Activated naive CD4-positive, alpha-beta T cell treated with anti-CD3 and anti-CD28 coated beads, Interleukin-2, amount 50 U/mL, for 24 hours (primary cell): Measurements from ENCODE around the gene NF1.

Source experiments
- H3K27ac Mint-ChIP-seq: one replicate; pipeline ENCODE4 v1.8.0; 2021; ENCODE audit warnings: mild to moderate bottlenecking, mixed read lengths
- H3K27me3 Mint-ChIP-seq: one replicate; pipeline ENCODE4 v1.8.0; 2021; ENCODE audit warnings: mixed read lengths
- H3K36me3 Mint-ChIP-seq: one replicate; pipeline ENCODE4 v1.8.0; 2021; ENCODE audit warnings: mixed read lengths
- H3K4me1 Mint-ChIP-seq: one replicate; pipeline ENCODE4 v1.8.0; 2021; ENCODE audit warnings: mixed read lengths
- H3K4me3 Mint-ChIP-seq: one replicate; pipeline ENCODE4 v1.8.0; 2021; ENCODE audit warnings: mild to moderate bottlenecking, mixed read lengths
- H3K9me3 Mint-ChIP-seq: one replicate; pipeline ENCODE4 v1.8.0; 2021; ENCODE audit warnings: mixed read lengths

NF1 gene

GRCh38 chr17:31390748-31391495 lies 296.1 kb downstream of the NF1 start:
- Mint-ChIP-seq H3K9me3 (no peaks in the 10 kb centered on the region), H3K27me3 (peaks cover 35% of the 10 kb centered on the region), H3K36me3 (no peaks in the 10 kb centered on the region), H3K27ac (no peak overlapping the region), H3K4me1 (peaks cover 12% of the 10 kb centered on the region), H3K4me3 (peak overlapping the region; percentile 82)

- peaks cover 36% of the 10 kb centered on the region for H3K27me3 Mint-ChIP-seq
- no peak within 1 kb of the TSS for H3K27ac Mint-ChIP-seq
- no peaks in the 10 kb centered on the region for H3K36me3 Mint-ChIP-seq
Observed at GRCh38 chr17:31391496-31391949, 296.7 kb downstream of the NF1 start, which contains the start of gene RAB11FIP4. Gene RAB11FIP4, plus strand, starts transcription at chr17:31391675. Its CDS starts 178 bp downstream, at chr17:31391853.

GRCh38 chr17:31392002-31392855 lies 297.5 kb downstream of the NF1 start:
- no peak overlapping the region for H3K27ac Mint-ChIP-seq
- peaks cover 36% of the 10 kb centered on the region for H3K27me3 Mint-ChIP-seq
- peaks cover 12% of the 10 kb centered on the region for H3K4me1 Mint-ChIP-seq
- no peaks in the 10 kb centered on the region for H3K9me3 Mint-ChIP-seq
- H3K36me3 Mint-ChIP-seq = no peaks in the 10 kb centered on the region
- H3K4me3 Mint-ChIP-seq = peak overlapping the region; percentile 52

More at GRCh38 chr17:31391496-31391949, 296.7 kb downstream of the NF1 start, which contains the start of gene RAB11FIP4:
- Mint-ChIP-seq H3K9me3 (no peaks in the 10 kb centered on the region), H3K4me3 (peak within 1 kb of the TSS; percentile 82), H3K4me1 (peaks cover 12% of the 10 kb centered on the region)

- Mint-ChIP-seq H3K4me3 (peak overlapping the region; percentile 39), H3K27me3 (peaks cover 36% of the 10 kb centered on the region), H3K9me3 (no peaks in the 10 kb centered on the region), H3K27ac (no peak overlapping the region), H3K36me3 (no peaks in the 10 kb centered on the region), H3K4me1 (peaks cover 12% of the 10 kb centered on the region)
Observed at GRCh38 chr17:31392856-31393748, 298.3 kb downstream of the NF1 start.

GRCh38 chr17:31393749-31394146 lies 299.0 kb downstream of the NF1 start:
- peaks cover 12% of the 10 kb centered on the region for H3K4me1 Mint-ChIP-seq
- H3K4me3 Mint-ChIP-seq = peak overlapping the region; percentile 39
- H3K9me3 Mint-ChIP-seq = no peaks in the 10 kb centered on the region

GRCh38 chr17:31394544-31394943 lies 299.8 kb downstream of the NF1 start:
- Mint-ChIP-seq H3K4me1 (peaks cover 12% of the 10 kb centered on the region), H3K27me3 (peaks cover 36% of the 10 kb centered on the region), H3K27ac (peak overlapping the region; percentile 10), H3K9me3 (no peaks in the 10 kb centered on the region), H3K4me3 (peak overlapping the region; percentile 8), H3K36me3 (no peaks in the 10 kb centered on the region)

More at GRCh38 chr17:31393749-31394146, 299.0 kb downstream of the NF1 start:
- Mint-ChIP-seq H3K27me3 (peaks cover 36% of the 10 kb centered on the region), H3K27ac (no peak overlapping the region), H3K36me3 (no peaks in the 10 kb centered on the region)

GRCh38 chr17:31397256-31397939 lies 302.6 kb downstream of the NF1 start:
- H3K27me3 Mint-ChIP-seq = peaks cover 23% of the 10 kb centered on the region
- H3K36me3 Mint-ChIP-seq = no peaks in the 10 kb centered on the region
- H3K9me3 Mint-ChIP-seq = no peaks in the 10 kb centered on the region
- H3K4me1 Mint-ChIP-seq = peaks cover 3% of the 10 kb centered on the region
- no peak overlapping the region for H3K4me3 Mint-ChIP-seq
- H3K27ac Mint-ChIP-seq = no peak overlapping the region

- Mint-ChIP-seq H3K27ac (no peak overlapping the region), H3K9me3 (no peaks in the 10 kb centered on the region), H3K4me1 (no peaks in the 10 kb centered on the region), H3K4me3 (no peak overlapping the region), H3K27me3 (peaks cover 12% of the 10 kb centered on the region), H3K36me3 (no peaks in the 10 kb centered on the region)
Observed at GRCh38 chr17:31398381-31399311, 303.9 kb downstream of the NF1 start.

- Mint-ChIP-seq H3K9me3 (no peaks in the 10 kb centered on the region), H3K4me1 (no peaks in the 10 kb centered on the region), H3K27me3 (peaks cover 1% of the 10 kb centered on the region), H3K36me3 (no peaks in the 10 kb centered on the region), H3K4me3 (no peak overlapping the region), H3K27ac (no peak overlapping the region)
Observed at GRCh38 chr17:31400481-31400950, 305.7 kb downstream of the NF1 start.

- Mint-ChIP-seq H3K27me3 (no peaks in the 10 kb centered on the region), H3K27ac (no peak overlapping the region), H3K4me1 (no peaks in the 10 kb centered on the region), H3K36me3 (no peaks in the 10 kb centered on the region), H3K4me3 (no peak overlapping the region), H3K9me3 (no peaks in the 10 kb centered on the region)
Observed at GRCh38 chr17:31401456-31402254, 306.9 kb downstream of the NF1 start.

- no peaks in the 10 kb centered on the region for H3K4me1 Mint-ChIP-seq
- no peaks in the 10 kb centered on the region for H3K9me3 Mint-ChIP-seq
- no peak overlapping the region for H3K27ac Mint-ChIP-seq
- no peaks in the 10 kb centered on the region for H3K27me3 Mint-ChIP-seq
- H3K4me3 Mint-ChIP-seq = no peak overlapping the region
- no peaks in the 10 kb centered on the region for H3K36me3 Mint-ChIP-seq
Observed at GRCh38 chr17:31404028-31404949, 309.5 kb downstream of the NF1 start.

- Mint-ChIP-seq H3K27me3 (no peaks in the 10 kb centered on the region), H3K36me3 (no peaks in the 10 kb centered on the region), H3K9me3 (no peaks in the 10 kb centered on the region), H3K27ac (no peak overlapping the region), H3K4me3 (no peak overlapping the region), H3K4me1 (no peaks in the 10 kb centered on the region)
Observed at GRCh38 chr17:31405890-31406371, 311.2 kb downstream of the NF1 start.
